Measurements from ENCODE around the gene WDR76.

DNA sequence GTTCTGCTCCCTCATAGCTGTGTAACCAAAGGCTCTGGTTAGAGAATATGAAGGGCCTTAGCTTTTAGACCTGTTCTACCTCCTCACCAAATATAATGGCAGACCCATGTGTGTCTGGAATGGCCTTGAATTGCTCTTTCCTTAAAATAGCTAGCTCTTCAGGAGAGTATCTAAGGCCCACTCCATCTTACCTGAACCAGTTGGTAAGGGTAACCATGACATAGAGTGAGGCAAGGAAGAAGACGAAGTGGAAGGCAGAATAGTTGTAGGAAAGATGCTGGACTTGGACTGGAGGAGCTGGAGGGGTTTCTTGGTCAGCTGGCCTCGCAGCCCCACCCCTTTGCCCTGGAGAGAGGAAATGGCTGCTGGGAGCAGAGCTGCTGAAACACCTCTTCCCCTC is 31.6 kb upstream of the WDR76 start:
- TF ChIP-seq CTCF (IDR thresholded peaks at IDR 0.05) (no peak), POLR2AphosphoS5 (IDR thresholded peaks at IDR 0.05; ENCODE audit: low read depth, low read length) (no peak), SMC3 (IDR thresholded peaks at IDR 0.05; ENCODE audit: low read depth, low read length) (no peak), USF2 (IDR thresholded peaks at IDR 0.05; ENCODE audit: borderline replicate concordance, low read depth, low read length) (no peak)

Measured in SK-N-SH (cell line).